GM12801 (cell line): Measurements from ENCODE around the gene HECTD3.

Experiments
- CTCF ChIP-seq: IDR thresholded peaks from one replicate; pipeline ENCODE4 v1.5.1; 2011; ENCODE audit warnings: control low read depth; ENCODE audit not compliant: insufficient read length; ENCODE audit errors: extremely low read depth

HECTD3 gene

GRCh38 chr1:44970317-44970716 lies 40.8 kb downstream of the HECTD3 start:
- no peak for TF ChIP-seq CTCF

- TF ChIP-seq CTCF = no peak
These were observed 46.7 kb downstream of the HECTD3 start for GRCh38 chr1:44964396-44964795.

GRCh38 chr1:44962729-44963128 lies 48.4 kb downstream of the HECTD3 start:
- no peak for TF ChIP-seq CTCF
